Measurements from ENCODE around the gene RASAL2. TPM values are rescaled to one million over a fixed set of nuclear protein-coding genes. Genes with fewer than 3 reads are reported as not detected.
A peak's percentile ranks its signal among the peaks of the same experiment; 100 is the strongest.

Gene RASAL2
- total RNA-seq = under 1 TPM; 0.02 to 0.11 TPM

DNA sequence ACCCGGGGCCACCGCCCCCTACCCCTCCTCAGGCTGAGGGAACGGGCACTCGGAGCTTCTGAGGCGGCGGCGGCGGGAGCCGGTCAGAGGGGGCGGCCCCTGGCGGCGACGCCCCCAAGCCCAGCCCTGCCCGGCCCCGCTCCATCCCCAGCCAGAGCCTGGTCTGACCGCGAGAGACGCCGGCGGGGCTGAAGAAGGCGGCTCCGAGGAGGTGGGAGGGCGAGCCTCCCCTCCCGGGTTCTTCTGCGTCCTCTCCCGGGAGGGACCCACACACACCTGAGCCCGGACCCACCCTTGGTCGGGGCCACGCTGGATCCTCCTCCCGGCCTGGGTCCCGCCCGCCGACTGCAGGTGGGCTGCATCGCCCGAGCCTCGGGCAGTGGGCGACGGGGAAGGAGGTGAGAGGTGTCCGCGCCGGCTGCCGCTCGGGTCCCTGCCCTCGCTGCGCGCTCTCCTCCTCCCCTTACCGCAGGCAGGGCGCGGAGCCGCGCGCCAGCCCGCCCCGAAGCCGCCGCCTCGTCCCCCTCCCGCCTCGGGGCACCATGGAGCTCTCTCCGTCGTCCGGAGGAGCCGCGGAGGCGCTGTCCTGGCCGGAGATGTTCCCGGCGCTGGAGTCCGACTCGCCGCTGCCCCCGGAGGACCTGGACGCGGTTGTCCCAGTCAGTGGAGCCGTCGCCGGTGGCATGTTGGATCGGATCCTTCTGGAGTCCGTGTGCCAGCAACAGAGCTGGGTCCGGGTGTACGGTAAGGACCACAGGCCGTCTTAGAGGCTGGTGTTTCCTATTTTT is at the start of gene RASAL2:
Gene RASAL2 (plus strand): TSS at position 154 of the 788 bp plus-strand sequence. CDS start 389 bp downstream, at position 543.
- ATAC-seq (replicated peaks) = peak; percentile 24
- no peaks in the 10 kb centered on the region for H3K36me3 Mint-ChIP-seq (ENCODE audit: low read depth)

DNA sequence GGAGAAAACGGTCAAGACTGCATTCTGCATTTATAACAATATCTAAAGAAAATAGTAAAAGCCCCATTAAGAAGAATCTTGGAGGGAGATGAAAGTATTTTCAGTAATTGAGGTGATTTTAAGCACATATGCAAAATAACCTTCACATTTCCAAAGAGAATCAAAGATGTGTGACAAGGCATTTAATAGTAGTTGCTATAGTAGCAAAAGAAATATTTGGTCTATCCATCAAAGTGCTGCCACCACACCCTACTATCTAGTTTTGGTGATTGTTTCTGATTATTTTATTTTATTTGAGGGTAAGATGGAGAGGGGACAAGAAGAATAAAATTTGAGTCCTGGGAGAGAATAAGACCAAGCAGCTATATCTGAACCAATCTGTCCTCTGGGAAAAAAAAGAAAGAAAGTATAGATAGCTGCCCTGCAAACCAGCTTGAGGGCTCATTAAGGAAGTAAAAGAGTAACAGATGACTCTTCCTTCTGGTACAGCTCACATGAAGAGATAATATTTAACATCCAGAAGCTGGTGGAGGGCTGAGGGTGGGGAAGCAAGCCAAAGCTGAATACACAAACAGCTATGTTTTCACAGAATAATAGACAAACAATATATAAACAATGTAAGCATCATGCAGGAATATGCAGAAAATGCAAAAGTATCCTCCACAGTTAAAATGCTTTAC is 47.2 kb upstream of the RASAL2 start:
- ATAC-seq (replicated peaks) = no peak
- Mint-ChIP-seq H3K4me3 (no peak overlapping the region), H3K27me3 (no peaks in the 10 kb centered on the region), H3K27ac (no peak overlapping the region), H3K4me1 (no peaks in the 10 kb centered on the region), H3K36me3 (ENCODE audit: low read depth) (no peaks in the 10 kb centered on the region), H3K9me3 (peaks cover 5% of the 10 kb centered on the region)

More for the DNA sequence above, at the start of gene RASAL2:
- Mint-ChIP-seq H3K4me3 (peak within 1 kb of the TSS; percentile 47), H3K27me3 (peaks cover 53% of the 10 kb centered on the region), H3K27ac (no peak within 1 kb of the TSS), H3K4me1 (peaks cover 5% of the 10 kb centered on the region), H3K9me3 (no peaks in the 10 kb centered on the region)

DNA sequence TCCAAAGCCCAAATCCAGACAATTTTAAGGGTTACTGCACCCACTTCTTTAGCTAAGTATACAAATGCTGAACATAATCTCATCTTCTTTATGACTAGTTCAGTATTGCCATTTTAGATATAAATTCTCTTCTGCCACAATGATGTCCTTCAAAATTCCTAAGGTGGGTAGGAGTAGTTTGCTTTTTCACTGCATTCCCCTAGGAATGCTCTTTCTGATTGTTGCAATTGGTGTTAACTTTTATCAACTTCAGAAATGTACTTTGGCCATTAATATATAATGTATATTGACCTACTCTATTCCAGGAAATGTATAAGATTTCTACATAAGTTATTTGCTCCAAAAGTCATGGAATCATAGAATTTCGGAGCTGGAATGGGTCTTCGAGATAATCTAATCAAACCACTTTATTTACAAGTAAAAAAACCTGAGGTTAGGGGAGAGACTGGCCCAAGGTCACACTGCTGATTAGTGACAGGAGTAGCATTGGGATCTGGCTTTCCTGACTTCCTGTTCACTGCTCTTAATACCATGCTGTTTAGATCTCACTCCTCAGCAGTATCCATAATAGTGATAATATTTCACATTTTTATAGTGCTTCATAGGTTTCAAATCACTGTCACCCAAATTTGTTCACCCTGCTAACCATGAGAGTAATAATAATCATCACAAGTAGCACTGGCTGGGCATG is 46.4 kb upstream of the RASAL2 start:
- Mint-ChIP-seq H3K27me3 (no peaks in the 10 kb centered on the region), H3K9me3 (peaks cover 5% of the 10 kb centered on the region), H3K4me3 (no peak overlapping the region), H3K4me1 (no peaks in the 10 kb centered on the region), H3K36me3 (ENCODE audit: low read depth) (no peaks in the 10 kb centered on the region), H3K27ac (no peak overlapping the region)
- ATAC-seq (replicated peaks) = no peak

DNA sequence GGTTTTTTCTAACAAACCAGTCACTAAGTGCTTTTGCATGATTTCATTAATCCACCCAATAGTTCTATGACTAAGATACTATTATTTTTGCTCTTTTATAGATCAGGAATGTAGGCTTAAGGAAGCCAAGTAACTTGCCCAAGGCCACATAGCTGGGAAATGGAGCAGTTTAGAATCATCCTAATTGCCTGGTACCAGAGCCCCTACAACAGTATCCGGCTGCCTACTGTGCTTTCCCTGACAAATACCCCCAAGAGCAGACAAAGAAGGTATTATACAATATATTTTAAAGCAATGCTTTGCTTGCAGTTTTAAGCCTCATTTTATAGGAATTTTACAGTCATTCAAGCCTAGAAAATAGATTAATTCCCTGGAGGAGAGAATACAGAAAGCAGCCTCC is 45.5 kb upstream of the RASAL2 start:
- no peak for ATAC-seq (replicated peaks)
- Mint-ChIP-seq H3K27ac (no peak overlapping the region), H3K36me3 (ENCODE audit: low read depth) (no peaks in the 10 kb centered on the region), H3K4me1 (no peaks in the 10 kb centered on the region), H3K4me3 (no peak overlapping the region), H3K27me3 (no peaks in the 10 kb centered on the region), H3K9me3 (peaks cover 5% of the 10 kb centered on the region)

DNA sequence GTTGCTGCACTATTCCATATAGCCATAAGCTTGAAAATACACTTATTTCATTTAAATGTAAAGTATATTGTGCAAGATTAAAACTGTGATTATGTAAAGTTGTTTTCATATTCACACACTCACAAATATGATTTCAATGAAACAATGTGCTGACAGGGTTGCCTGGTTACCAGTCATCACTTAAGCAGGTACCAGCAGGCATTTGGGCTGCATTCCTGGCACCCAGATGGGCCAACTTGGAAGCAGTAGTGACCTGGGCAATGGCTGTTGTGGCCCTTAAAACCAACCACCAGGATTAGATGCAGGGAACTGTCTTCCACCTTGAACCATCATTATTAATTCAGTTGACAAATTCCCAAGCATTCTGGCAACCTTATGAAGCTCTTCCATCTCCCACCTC is 45.0 kb upstream of the RASAL2 start:
- no peak overlapping the region for H3K27ac Mint-ChIP-seq
- no peak overlapping the region for H3K4me3 Mint-ChIP-seq
- no peaks in the 10 kb centered on the region for H3K27me3 Mint-ChIP-seq

DNA sequence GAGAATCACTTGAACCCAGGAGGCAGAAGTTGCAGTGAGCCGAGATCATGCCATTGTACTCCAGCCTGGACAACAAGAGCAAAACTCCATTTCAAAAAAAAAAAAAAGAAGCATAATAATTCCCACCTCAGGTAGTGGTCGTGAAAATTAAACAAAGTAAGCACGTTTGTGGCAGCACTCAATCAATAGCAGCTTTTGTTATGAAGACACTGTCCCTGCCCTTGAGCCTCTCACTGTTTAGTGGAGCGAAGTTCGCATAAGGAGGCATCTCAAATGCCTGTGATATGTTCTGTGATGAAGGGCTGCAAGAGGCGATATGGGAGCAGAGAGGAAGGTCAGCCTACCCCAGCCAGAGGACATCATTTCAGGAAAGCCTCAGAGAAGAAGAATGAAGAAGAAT is 43.8 kb upstream of the RASAL2 start:
- Mint-ChIP-seq H3K27ac (no peak overlapping the region), H3K4me3 (no peak overlapping the region), H3K36me3 (ENCODE audit: low read depth) (no peaks in the 10 kb centered on the region), H3K9me3 (peaks cover 5% of the 10 kb centered on the region), H3K4me1 (no peaks in the 10 kb centered on the region), H3K27me3 (no peaks in the 10 kb centered on the region)
- no peak for ATAC-seq (replicated peaks)

More for the DNA sequence above, 45.0 kb upstream of the RASAL2 start:
- no peaks in the 10 kb centered on the region for H3K4me1 Mint-ChIP-seq
- peaks cover 5% of the 10 kb centered on the region for H3K9me3 Mint-ChIP-seq
- no peak for ATAC-seq (replicated peaks)
- no peaks in the 10 kb centered on the region for H3K36me3 Mint-ChIP-seq (ENCODE audit: low read depth)

DNA sequence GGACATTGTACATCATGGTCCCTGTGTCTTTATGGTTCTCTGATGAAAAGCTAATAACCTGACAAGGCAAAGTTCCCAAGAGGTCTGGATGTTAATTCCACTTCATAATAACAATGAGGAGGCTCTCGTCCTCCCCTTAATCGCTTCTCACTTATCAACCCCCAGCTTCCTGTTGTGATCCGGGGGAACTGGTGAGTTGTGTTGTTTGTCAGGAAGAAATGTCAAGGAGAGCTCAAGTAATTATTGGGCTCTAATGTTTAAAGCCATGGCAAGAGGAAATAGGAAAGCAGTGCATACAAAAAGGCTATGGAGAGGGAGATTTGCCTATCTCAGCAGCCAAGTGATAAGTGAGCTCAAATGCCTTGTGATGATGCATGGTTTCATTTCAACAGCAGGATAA is 42.8 kb upstream of the RASAL2 start:
- Mint-ChIP-seq H3K9me3 (peaks cover 5% of the 10 kb centered on the region), H3K4me1 (no peaks in the 10 kb centered on the region), H3K27ac (no peak overlapping the region), H3K4me3 (no peak overlapping the region), H3K36me3 (ENCODE audit: low read depth) (no peaks in the 10 kb centered on the region), H3K27me3 (no peaks in the 10 kb centered on the region)
- no peak for ATAC-seq (replicated peaks)

DNA sequence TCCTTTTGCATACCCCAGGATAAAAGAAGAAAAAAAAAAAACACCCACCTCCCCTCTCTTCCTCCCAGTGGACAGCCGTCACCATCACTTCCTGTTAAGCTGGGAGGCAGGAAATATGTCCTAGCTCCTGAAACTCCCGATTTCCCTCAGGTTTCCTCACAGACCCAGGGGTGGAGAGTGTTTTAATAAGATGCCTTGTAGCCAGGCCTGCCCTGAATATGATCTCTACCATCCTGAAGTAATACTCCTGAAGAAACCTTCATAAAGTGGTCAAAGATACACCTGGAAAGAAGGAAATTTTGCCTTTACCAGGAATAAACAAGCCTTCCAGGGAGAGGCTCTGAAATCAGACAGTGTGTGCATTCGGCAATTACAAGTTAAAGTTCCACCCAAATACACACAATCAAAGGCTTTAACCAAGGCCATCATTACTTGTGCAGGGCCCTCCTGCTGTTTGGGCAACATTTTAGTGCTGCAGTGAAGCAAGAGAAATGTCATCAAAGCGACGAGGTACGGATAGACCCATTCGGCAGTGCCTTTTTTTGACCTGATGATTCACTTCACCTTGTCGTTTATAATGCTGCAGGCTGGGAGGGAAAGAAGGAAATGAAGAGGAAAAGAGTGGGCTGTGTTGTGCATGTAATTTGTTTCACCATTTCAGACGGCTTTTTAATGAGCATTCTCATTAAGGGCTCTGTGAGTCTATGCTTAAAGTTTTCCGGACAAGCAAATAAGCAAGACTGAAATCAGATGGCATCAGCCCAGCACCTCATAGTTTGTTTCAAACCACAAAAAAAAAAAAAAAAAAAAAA is 41.0 kb upstream of the RASAL2 start:
- Mint-ChIP-seq H3K9me3 (peaks cover 5% of the 10 kb centered on the region), H3K27ac (no peak overlapping the region), H3K4me3 (no peak overlapping the region), H3K4me1 (no peaks in the 10 kb centered on the region), H3K27me3 (no peaks in the 10 kb centered on the region), H3K36me3 (ENCODE audit: low read depth) (no peaks in the 10 kb centered on the region)
- no peak for ATAC-seq (replicated peaks)

DNA sequence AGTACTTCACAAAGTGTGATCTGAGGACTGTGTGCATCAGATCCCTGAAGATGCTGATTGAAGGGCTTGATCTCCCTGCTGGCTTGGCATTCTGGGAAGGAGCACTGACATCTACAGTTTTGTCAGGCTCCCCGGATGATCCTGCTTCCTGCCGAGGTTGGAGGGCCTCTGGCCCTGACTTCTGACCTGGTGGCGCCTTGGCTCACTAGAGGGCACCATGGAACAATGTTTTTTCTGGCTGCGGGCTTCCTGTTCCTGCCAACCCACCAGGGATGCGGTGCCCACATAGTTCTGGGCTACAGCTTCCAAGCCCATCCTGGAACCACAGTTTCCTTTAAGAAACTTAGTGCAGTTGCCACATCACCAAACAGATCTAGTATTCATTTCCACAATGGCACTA is 38.8 kb upstream of the RASAL2 start:
- no peak for ATAC-seq (replicated peaks)
- Mint-ChIP-seq H3K36me3 (ENCODE audit: low read depth) (no peaks in the 10 kb centered on the region), H3K27me3 (no peaks in the 10 kb centered on the region), H3K4me3 (no peak overlapping the region), H3K4me1 (no peaks in the 10 kb centered on the region), H3K27ac (no peak overlapping the region), H3K9me3 (peaks cover 9% of the 10 kb centered on the region)

DNA sequence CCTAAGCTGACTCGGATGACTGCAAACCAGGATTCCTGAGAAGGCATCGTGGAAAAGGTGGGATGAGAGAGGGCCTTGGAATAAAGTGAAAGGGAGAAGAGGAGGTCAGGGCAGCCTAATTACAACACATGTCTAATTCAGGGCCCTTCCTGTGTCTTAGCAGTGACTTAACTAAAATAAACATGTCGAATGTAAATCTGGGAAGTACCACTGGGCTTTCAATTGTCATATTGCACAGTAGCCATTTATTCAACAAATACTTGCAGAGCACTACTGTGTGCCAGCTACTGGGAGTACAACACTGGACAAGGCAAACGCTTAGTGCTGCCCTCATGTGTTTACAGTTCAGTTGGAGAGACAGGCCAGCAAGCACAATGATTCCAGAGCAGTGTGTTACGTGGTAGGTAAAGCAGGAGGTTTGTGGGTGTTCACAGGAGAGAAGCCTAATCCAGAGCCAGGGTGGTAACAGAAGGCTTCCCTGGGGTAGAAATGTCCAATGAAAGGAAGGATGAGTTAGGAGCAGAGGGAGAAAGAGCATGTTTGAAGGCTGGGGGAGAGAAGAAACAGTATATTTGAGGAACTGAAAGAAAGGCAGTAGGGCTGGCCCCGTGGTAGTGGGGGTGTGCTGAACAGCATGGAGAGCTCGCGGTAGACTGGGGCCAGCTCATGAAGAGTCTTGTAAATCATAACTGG is 38.0 kb upstream of the RASAL2 start:
- H3K27me3 Mint-ChIP-seq = no peaks in the 10 kb centered on the region
- peaks cover 5% of the 10 kb centered on the region for H3K9me3 Mint-ChIP-seq
- no peak overlapping the region for H3K27ac Mint-ChIP-seq
- H3K4me1 Mint-ChIP-seq = no peaks in the 10 kb centered on the region
- H3K4me3 Mint-ChIP-seq = no peak overlapping the region
- no peak for ATAC-seq (replicated peaks)
- H3K36me3 Mint-ChIP-seq (ENCODE audit: low read depth) = no peaks in the 10 kb centered on the region

DNA sequence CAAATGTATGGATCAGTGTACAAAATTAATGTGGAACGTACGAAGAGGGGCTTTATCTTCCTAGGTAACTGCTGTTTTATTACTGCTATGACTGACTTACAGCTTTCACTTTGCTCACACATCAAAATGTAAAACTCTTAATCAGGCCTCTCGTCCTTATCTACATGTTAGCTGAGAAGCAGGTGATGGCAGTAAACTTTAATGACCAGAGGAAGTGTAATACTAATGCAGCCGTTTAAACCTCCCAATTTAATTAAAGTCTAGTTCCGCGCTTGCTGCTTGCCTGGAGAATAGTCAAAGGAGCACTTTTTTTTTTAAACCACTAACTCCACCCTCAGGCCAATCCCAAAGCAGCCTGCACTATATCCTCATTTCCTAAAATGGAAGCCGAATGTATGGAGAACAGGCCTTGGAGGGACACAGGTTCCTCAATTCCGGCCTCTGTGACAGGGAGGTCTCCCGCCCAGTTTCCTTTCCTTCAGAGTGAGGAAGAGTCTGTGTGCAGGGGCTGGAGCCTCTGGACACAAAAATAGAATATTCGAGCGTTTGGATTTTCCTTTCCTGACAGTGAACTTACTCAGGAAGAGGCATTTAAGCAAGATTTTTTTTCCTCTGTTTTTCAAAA is 36.7 kb upstream of the RASAL2 start:
- H3K27ac Mint-ChIP-seq = no peak overlapping the region
- no peak overlapping the region for H3K4me3 Mint-ChIP-seq
- H3K36me3 Mint-ChIP-seq (ENCODE audit: low read depth) = no peaks in the 10 kb centered on the region
- no peaks in the 10 kb centered on the region for H3K4me1 Mint-ChIP-seq
- H3K27me3 Mint-ChIP-seq = no peaks in the 10 kb centered on the region
- no peak for ATAC-seq (replicated peaks)
- H3K9me3 Mint-ChIP-seq = peaks cover 5% of the 10 kb centered on the region

DNA sequence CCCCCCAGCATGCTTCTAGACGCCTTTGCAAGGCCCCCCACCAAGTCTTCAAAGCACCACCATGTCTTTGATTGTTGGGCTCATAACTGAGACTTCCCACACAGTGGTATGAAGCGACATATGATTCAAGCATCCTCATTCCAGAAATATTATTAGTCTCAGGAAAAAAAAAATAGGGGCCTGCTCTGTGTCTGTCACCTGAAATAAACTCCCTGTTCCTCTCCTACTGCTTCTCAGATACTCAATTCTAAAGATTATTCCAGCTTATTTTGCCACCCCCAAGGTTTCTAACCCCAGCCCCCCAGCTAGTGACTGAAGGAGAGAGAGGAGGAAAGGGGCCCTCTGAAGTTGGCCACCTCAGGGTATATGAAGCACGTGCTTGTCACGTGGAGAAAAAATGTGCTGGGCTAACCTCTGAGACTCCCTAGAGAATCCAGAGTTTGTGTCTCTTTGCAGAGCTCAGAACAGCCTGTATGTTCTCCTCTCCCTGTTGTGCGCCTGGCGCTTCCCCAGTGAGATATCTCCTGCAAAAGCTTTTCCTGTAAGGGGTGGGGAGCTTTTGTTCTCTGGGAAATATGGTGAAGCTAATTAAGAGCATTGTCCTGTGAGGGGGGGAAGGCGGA is 35.9 kb upstream of the RASAL2 start:
- H3K9me3 Mint-ChIP-seq = peaks cover 5% of the 10 kb centered on the region
- ATAC-seq (replicated peaks) = no peak
- no peak overlapping the region for H3K27ac Mint-ChIP-seq
- no peaks in the 10 kb centered on the region for H3K36me3 Mint-ChIP-seq (ENCODE audit: low read depth)
- H3K27me3 Mint-ChIP-seq = no peaks in the 10 kb centered on the region
- H3K4me1 Mint-ChIP-seq = no peaks in the 10 kb centered on the region
- no peak overlapping the region for H3K4me3 Mint-ChIP-seq
